Hematopoietic multipotent progenitor cell treated with erythropoietin and hydrocortisone succinate and interleukin-3 and kit ligand, for 17 days (in vitro differentiated cells): ENCODE data around the gene PMS2.
"Not testable (repeated sequence)": the region's sequence is repeated elsewhere in the genome, so short reads cannot be mapped to it uniquely, and the experiment has no call there.

Experiments used
- DNase-seq: peaks from one replicate; pipeline ENCODE4 v3.0.0-alpha.2; 2015; ENCODE audit warnings: low spot score

PMS2 gene, protein sequence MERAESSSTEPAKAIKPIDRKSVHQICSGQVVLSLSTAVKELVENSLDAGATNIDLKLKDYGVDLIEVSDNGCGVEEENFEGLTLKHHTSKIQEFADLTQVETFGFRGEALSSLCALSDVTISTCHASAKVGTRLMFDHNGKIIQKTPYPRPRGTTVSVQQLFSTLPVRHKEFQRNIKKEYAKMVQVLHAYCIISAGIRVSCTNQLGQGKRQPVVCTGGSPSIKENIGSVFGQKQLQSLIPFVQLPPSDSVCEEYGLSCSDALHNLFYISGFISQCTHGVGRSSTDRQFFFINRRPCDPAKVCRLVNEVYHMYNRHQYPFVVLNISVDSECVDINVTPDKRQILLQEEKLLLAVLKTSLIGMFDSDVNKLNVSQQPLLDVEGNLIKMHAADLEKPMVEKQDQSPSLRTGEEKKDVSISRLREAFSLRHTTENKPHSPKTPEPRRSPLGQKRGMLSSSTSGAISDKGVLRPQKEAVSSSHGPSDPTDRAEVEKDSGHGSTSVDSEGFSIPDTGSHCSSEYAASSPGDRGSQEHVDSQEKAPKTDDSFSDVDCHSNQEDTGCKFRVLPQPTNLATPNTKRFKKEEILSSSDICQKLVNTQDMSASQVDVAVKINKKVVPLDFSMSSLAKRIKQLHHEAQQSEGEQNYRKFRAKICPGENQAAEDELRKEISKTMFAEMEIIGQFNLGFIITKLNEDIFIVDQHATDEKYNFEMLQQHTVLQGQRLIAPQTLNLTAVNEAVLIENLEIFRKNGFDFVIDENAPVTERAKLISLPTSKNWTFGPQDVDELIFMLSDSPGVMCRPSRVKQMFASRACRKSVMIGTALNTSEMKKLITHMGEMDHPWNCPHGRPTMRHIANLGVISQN

GRCh38 chr7:6008668-6009611 lies at the start of gene PMS2, which contains the start of gene AIMP2:
TSS of gene PMS2 (minus strand) at chr7:6009049. CDS start at chr7:6009019, 30 bp downstream.
TSS of gene AIMP2 (plus strand) at chr7:6009272. CDS start at chr7:6009364, 92 bp downstream.
- peak; percentile 99 for DNase-seq

GRCh38 chr7:6057316-6058129 lies 48.7 kb upstream of the PMS2 start:
- DNase-seq: peak; percentile 73

DNA sequence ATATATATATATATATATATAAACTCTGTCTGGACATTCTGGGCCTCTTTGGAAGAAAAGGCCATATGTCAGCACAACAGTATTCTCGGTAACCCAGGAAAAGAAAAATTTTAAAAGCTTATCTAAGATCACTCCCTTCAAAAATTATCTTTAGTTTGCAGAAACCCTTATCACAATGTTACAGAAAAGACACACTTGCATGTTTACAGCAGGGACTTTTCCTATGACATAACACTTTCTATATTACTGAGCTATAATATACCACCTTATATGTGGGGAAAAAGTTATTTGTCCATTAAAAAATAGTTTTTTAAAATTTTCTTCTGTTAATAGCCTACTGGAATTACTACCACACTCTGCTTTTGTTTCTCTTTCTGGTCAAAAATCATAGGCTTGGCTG lies 47.8 kb upstream of the PMS2 start:
- DNase-seq: peak; percentile 89

GRCh38 chr7:6051185-6051584 lies 42.3 kb upstream of the PMS2 start:
- DNase-seq: not testable (repeated sequence)

DNA sequence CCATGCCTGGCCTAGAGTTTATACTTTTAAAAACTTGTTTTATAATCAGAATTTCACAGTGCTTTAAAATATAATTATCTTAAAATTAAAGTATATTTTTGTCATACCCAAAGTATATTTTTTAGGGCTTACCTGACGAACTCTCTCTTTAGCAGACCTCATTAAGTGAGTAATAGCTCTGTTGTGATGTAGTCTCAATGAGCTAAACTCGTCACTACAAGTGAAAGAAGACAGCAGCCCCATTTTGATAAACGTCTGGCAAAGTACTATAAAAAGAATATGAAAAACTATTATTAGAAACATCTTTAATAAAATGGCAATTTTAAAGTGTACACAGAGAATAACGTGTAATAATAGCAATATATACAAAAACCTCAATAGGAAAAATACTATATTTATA lies 40.9 kb upstream of the PMS2 start:
- no peak for DNase-seq

- DNase-seq: no peak
Measured at GRCh38 chr7:6035686-6036085, 26.8 kb upstream of the PMS2 start.

GRCh38 chr7:6035165-6035564 lies 26.3 kb upstream of the PMS2 start:
- no peak for DNase-seq

DNA sequence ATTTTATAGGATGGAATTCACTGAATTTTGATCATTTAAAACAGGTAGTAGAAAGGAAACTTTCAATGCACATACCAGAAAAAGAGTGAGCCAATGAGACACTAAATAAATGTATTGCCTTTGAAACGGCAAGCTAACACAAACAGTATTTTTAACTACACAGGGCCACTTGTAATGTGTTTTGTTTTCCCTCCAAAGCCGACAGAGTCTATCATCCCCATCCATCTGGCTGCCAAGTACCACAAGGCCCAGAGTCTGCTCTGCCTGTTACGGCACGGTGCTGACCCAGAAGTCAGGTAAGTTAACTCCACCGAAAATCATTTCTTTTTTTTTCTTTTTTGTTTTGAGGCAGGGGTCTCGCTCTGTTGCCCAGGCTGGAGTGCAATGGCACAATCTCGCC lies 23.8 kb upstream of the PMS2 start:
- DNase-seq: peak; percentile 62

DNA sequence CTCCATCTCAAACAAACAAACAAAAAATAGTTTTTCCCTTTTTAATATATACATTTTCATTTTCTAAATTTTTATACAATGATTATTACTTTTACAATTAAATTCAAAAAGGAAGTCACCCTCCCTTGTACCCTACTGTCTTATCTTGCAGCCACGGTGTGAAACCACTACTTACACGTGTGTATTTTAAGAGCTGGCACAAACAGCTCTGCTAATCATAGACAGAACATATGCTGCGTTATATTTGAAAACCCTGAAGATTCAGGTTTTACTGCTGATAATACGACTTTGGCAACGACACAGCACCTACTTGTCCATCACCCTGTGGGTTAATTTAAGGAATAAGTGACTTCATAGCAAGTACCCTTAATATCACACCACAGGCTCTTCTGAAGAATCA lies 23.3 kb upstream of the PMS2 start:
- DNase-seq: peak; percentile 83

GRCh38 chr7:6031567-6031966 lies 22.7 kb upstream of the PMS2 start:
- peak; percentile 37 for DNase-seq

DNA sequence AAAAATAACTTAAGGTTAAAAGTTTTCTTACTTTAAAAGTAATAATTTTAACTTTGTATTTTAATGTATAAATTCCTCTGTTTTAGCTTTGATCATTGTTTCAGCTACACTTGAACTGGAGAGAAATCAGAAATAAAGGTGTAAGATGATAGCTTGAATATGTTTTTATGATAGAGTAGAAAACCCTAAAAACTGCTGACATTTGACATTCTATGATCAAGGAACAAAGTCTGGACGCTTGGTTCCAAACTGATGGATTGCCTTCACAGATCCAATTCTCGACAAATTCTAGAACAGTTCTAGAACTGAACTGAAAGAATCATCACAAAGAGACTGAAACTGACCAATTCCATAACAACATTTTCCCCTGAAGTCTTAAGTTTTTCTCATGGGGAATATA lies 22.1 kb upstream of the PMS2 start, which contains the start of gene ANKRD61:
Gene ANKRD61, plus strand, starts transcription at position 389 of the 400 bp plus-strand sequence. Its CDS starts 0 bp downstream, at position 389.
- no peak for DNase-seq

GRCh38 chr7:6028563-6028962 lies 19.7 kb upstream of the PMS2 start:
- DNase-seq: no peak

DNA sequence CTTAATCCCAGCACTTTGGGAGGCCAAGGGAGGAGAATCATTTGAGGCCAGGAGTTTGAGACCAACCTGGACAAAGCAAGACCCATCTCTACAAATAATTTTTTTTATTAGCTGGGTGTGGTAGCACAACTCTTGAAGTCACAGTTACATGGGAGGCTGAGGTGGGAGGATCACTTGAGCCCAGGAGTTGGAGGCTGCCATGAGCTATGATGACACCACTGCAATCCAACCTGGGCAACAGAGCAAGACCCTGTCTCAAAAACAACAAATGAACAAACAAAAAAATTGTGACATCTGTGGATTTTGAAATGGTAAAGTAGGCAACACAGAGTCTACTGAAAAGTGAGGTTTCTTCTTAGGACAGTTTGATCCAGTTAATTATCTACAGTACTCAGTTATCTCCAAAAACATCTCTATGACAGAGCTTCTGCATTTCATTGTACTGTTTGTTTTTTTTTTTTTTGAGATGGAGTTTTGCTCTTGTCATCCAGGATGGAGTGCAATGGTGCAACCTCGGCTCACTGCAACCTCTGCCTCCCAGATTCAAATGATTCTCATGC lies 19.0 kb upstream of the PMS2 start:
- DNase-seq: no peak

- no peak for DNase-seq
Measured at GRCh38 chr7:6026820-6027311, 18.0 kb upstream of the PMS2 start.

DNA sequence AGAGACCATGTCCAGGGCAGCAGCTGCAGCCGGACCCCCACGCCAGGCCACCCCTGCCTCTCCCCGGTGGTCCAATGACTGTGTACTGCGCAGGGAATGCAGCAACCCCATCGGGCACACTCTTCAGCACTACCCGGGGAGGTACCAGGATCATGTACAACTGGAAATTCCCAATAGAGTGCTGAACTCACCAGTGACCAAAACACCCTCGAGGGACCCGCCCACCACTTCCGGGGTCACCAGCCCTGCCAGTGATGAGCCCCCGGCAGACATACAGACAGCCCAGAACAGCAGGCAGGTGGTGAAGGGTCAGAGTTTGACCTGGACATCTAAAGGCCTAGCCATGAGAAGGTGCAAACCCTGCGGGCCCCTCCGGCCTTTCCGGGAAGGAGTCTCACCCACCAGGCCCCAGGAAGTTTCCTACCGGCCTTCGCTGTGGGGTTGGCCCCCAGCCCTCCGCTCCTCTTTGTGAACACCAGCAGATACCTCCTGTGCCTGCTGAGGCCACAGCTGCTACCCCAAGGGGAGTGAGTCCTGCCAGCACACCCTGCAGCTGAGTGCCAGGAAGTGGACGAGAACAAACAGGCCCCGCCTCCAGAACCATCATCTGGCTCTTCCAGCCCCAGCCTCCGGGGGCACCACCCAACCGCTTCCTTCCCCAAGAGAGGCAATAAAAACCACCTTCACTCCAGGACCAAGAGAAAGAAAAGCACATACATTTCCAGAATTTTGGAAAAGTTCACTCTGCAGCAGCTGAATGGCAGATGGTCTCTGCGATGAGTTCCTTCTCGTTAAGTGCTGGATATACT lies 17.4 kb upstream of the PMS2 start:
- peak; percentile 83 for DNase-seq

DNA sequence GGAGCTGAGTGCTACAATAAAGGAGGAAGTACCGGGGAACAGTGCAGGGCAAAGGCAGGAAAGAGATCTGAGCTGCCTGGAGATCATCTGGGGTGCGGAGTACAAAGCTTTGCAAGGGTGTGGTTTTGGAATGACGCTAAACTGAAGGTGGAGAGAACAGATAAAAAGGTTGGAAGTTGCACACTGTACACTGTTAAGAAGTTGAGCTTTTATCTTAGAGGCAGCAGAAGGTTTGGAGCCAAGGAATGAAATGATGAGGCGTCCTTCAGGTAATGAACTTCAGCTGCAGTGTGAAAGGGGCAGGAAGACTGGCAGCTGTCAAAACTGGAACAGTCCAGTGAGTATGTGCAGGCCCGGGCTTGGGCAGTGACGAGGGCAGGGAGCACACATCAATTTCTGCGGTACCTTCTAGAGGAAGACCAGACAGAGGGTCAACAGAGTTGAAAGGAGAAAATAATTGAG lies 15.2 kb upstream of the PMS2 start:
- peak; percentile 77 for DNase-seq

DNA sequence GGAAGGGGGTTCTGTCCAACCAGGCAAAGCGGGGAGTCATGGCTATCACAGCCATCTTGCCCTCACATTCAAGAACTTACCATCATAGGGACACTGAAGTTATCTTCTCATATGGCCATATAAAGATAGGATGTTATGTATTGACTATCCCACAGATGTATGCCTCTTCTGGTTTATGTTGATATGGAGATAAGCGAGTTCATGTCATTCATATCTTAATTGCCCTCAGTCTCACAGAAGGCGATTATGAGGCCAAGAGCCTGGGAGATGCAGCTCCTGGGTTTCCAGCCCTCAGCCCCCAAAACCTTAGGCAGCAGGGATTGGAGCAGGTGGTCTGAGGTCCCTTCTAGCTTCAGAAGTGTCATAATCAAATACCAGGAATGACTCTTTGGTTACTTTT lies 13.9 kb upstream of the PMS2 start:
- DNase-seq: peak; percentile 52

- peak; percentile 57 for DNase-seq
Measured at GRCh38 chr7:6020371-6021286, 11.8 kb upstream of the PMS2 start.
